Measurements from ENCODE around the gene CBY1. TPM values are rescaled to one million over a fixed set of nuclear protein-coding genes. Genes with fewer than 3 reads are reported as not detected.

Gene CBY1
- total and polyA plus RNA-seq, 10 donors, result 20.2 to 37.2 (median 25.1) TPM

- DNase-seq, result no peak
- Histone ChIP-seq H3K36me3 (peaks cover 5 to 85% (median 42%) of the 10 kb centered on the region in 6 donors), H3K9me3 (no peaks in the 10 kb centered on the region), H3K4me1 (peaks cover 34 to 100% (median 77%) of the 10 kb centered on the region in 6 donors), H3K4me3 (no peak overlapping the region), H3K27ac (peak overlapping the region in 5 of 8 donors; percentile 73 to 80 (median 74)), H3K27me3 (replicated peaks in 1 of 7) (no peaks in the 10 kb centered on the region)
- 82 to 91% (median 89%) methylated on average over 8 of the region's 8 CpGs for WGBS, 5 donors
- intact Hi-C loops (cut with DNase I; ENCODE audit: low total_unique reads), result no loop called here
- TF ChIP-seq POLR2AphosphoS5 (IDR thresholded peaks at IDR 0.05), result no peak
- TF ChIP-seq, protein P1, sequence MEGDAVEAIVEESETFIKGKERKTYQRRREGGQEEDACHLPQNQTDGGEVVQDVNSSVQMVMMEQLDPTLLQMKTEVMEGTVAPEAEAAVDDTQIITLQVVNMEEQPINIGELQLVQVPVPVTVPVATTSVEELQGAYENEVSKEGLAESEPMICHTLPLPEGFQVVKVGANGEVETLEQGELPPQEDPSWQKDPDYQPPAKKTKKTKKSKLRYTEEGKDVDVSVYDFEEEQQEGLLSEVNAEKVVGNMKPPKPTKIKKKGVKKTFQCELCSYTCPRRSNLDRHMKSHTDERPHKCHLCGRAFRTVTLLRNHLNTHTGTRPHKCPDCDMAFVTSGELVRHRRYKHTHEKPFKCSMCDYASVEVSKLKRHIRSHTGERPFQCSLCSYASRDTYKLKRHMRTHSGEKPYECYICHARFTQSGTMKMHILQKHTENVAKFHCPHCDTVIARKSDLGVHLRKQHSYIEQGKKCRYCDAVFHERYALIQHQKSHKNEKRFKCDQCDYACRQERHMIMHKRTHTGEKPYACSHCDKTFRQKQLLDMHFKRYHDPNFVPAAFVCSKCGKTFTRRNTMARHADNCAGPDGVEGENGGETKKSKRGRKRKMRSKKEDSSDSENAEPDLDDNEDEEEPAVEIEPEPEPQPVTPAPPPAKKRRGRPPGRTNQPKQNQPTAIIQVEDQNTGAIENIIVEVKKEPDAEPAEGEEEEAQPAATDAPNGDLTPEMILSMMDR (IDR thresholded peaks at IDR 0.05 in 8 of 11, conservative IDR thresholded peaks at IDR 0.05 in 3 of 11), result no peak
- TF ChIP-seq POLR2A (IDR thresholded peaks at IDR 0.05), result no peak
Observed at GRCh38 chr22:38713921-38714320, 57.5 kb downstream of the CBY1 start.

GRCh38 chr22:38715176-38715764 is 58.8 kb downstream of the CBY1 start:
- no peaks in the 10 kb centered on the region for H3K9me3 ChIP-seq
- H3K4me3 ChIP-seq, result no peak overlapping the region
- 63 to 81% (median 68%) methylated on average over 8 to 9 of the region's 9 CpGs for WGBS, 5 donors
- intact Hi-C loops (cut with DNase I; ENCODE audit: low total_unique reads), result no loop called here
- DNase-seq, result peak; percentile 85
- peak overlapping the region in 6 of 8 donors; percentile 26 to 80 (median 74) for H3K27ac ChIP-seq
- peak in 2 of 3 donors; percentile 81 to 86 for TF ChIP-seq POLR2AphosphoS5 (IDR thresholded peaks at IDR 0.05)
- no peak for TF ChIP-seq POLR2A (IDR thresholded peaks at IDR 0.05)
- TF ChIP-seq, protein P1 (IDR thresholded peaks at IDR 0.05 in 8 of 11, conservative IDR thresholded peaks at IDR 0.05 in 3 of 11), result peak in 1 of 11 experiments; percentile 5
- H3K27me3 ChIP-seq (replicated peaks in 1 of 7), result no peaks in the 10 kb centered on the region
- H3K36me3 ChIP-seq, result peaks cover 5 to 85% (median 50%) of the 10 kb centered on the region in 6 donors
- H3K4me1 ChIP-seq, result peaks cover 28 to 90% (median 64%) of the 10 kb centered on the region in 6 donors

- TF ChIP-seq POLR2A (IDR thresholded peaks at IDR 0.05), result no peak
- no peak for TF ChIP-seq POLR2AphosphoS5 (IDR thresholded peaks at IDR 0.05)
- TF ChIP-seq, protein P1 (IDR thresholded peaks at IDR 0.05 in 8 of 11, conservative IDR thresholded peaks at IDR 0.05 in 3 of 11), result no peak
- Histone ChIP-seq H3K36me3 (peaks cover 5 to 85% (median 53%) of the 10 kb centered on the region in 6 donors), H3K9me3 (no peaks in the 10 kb centered on the region), H3K4me3 (no peak overlapping the region), H3K4me1 (peaks cover 25 to 84% (median 60%) of the 10 kb centered on the region in 6 donors), H3K27me3 (replicated peaks in 1 of 7) (no peaks in the 10 kb centered on the region), H3K27ac (peak overlapping the region in 5 of 8 donors; percentile 73 to 80 (median 74))
- intact Hi-C loops (cut with DNase I; ENCODE audit: low total_unique reads), result no loop called here
- 91 to 98% (median 93%) methylated on average over 15 of the region's 15 CpGs for WGBS, 5 donors
- no peak for DNase-seq
Observed at GRCh38 chr22:38715852-38716251, 59.4 kb downstream of the CBY1 start.

DNA sequence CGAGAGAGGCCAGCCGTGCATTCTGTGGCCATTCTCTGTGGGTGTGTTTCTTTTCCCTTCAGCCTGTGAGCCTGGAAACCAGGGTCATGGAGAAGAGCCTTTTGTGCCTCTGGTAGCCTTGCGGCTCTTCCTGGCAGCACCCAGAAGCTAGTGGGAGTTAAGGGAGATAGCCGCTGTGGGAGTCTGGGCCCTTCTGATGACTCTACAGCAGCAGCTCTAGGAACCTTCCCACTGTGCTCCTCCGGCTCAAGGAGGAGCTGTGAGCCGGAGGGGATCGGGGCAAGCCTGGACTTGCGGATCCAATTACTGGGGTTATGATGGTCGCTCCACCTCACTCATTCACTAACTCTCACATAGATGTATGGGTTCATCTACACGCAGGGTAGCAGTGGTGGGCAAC is 59.8 kb downstream of the CBY1 start:
- no peaks in the 10 kb centered on the region for H3K27me3 ChIP-seq (replicated peaks in 1 of 7)
- TF ChIP-seq, protein P1 (IDR thresholded peaks at IDR 0.05 in 8 of 11, conservative IDR thresholded peaks at IDR 0.05 in 3 of 11), result no peak
- TF ChIP-seq POLR2AphosphoS5 (IDR thresholded peaks at IDR 0.05), result peak in 1 of 3 donors; percentile 35
- TF ChIP-seq POLR2A (IDR thresholded peaks at IDR 0.05), result no peak
- 83 to 93% (median 90%) methylated on average over 10 of the region's 10 CpGs for WGBS, 5 donors
- no peaks in the 10 kb centered on the region for H3K9me3 ChIP-seq
- DNase-seq, result no peak
- H3K27ac ChIP-seq, result peak overlapping the region in 5 of 8 donors; percentile 73 to 80 (median 74)
- peaks cover 5 to 85% (median 54%) of the 10 kb centered on the region in 6 donors for H3K36me3 ChIP-seq
- H3K4me1 ChIP-seq, result peaks cover 25 to 80% (median 58%) of the 10 kb centered on the region in 6 donors
- H3K4me3 ChIP-seq, result peak overlapping the region in 1 of 8 donors; percentile 5
- intact Hi-C loops (cut with DNase I; ENCODE audit: low total_unique reads), result no loop called here
